Osteoblast (primary cell): ENCODE measurements around the gene KNL1. TPM values are rescaled to one million over a fixed set of nuclear protein-coding genes. Genes with fewer than 3 reads are reported as not detected.

Source experiments
- DNase-seq: peaks from one replicate; pipeline ENCODE4 v3.0.0; 2011; ENCODE audit warnings: low spot score, mixed read lengths; ENCODE audit not compliant: insufficient read length; ENCODE audit errors: missing footprints
- H2AFZ ChIP-seq: 2 replicates; pipeline ENCODE4 v1.6.0; 2011; ENCODE audit warnings: mild to moderate bottlenecking, low read length
- H3K27ac ChIP-seq: 2 replicates; pipeline ENCODE4 v1.5.1; 2011; ENCODE audit warnings: mild to moderate bottlenecking, low read depth, low read length, moderate library complexity
- H3K27me3 ChIP-seq: 2 replicates; pipeline ENCODE4 v1.6.0; 2012; ENCODE audit warnings: mild to moderate bottlenecking, control low read depth, inconsistent platforms, low read length, moderate library complexity; ENCODE audit not compliant: insufficient read depth
- H3K36me3 ChIP-seq: 2 replicates; pipeline ENCODE4 v1.5.1; 2011; ENCODE audit warnings: mild to moderate bottlenecking, low read length, control low read depth, moderate library complexity; ENCODE audit not compliant: insufficient read depth
- H3K4me1 ChIP-seq: 2 replicates; pipeline ENCODE4 v1.5.1; 2011; ENCODE audit warnings: mild to moderate bottlenecking, low read length, control low read depth, moderate library complexity; ENCODE audit not compliant: insufficient read depth
- H3K4me2 ChIP-seq: 2 replicates; pipeline ENCODE4 v1.6.0; 2011; ENCODE audit warnings: mild to moderate bottlenecking, low read length; ENCODE audit not compliant: insufficient read depth
- H3K4me3 ChIP-seq: fragments of 200-600 bp; sonication (generic); 3 replicates; pipeline ENCODE4 v1.5.1; 2012; ENCODE audit warnings: mild to moderate bottlenecking, low read length, inconsistent platforms; ENCODE audit not compliant: insufficient read depth
- H3K79me2 ChIP-seq: 2 replicates; pipeline ENCODE4 v1.6.0; 2012; ENCODE audit warnings: mild to moderate bottlenecking, low read length, control low read depth, inconsistent platforms; ENCODE audit not compliant: insufficient read depth
- H3K9me3 ChIP-seq: 2 replicates; pipeline ENCODE4 v1.5.1; 2011; ENCODE audit warnings: low read depth, low read length, control low read depth
- H4K20me1 ChIP-seq: 2 replicates; pipeline ENCODE4 v1.6.0; 2012; ENCODE audit warnings: mild to moderate bottlenecking, low read length, control low read depth; ENCODE audit not compliant: insufficient read depth
- total RNA-seq: library from RNA; depleted of rRNA; stranded (reverse); fragments of >200 nt; gene quantifications from 2 replicates; pipeline ENCODE4 v1.2.3, GENCODE V29; 2012
- TF ChIP-seq, protein P1 (sequence below): IDR thresholded peaks from 2 replicates; pipeline ENCODE4 v1.5.1; 2011; ENCODE audit warnings: mild to moderate bottlenecking, low read depth, low read length, moderate library complexity; ENCODE audit errors: extremely low read depth

The KNL1 gene
- total RNA-seq: 3.5 and 3.6 TPM in 2 replicates

DNA sequence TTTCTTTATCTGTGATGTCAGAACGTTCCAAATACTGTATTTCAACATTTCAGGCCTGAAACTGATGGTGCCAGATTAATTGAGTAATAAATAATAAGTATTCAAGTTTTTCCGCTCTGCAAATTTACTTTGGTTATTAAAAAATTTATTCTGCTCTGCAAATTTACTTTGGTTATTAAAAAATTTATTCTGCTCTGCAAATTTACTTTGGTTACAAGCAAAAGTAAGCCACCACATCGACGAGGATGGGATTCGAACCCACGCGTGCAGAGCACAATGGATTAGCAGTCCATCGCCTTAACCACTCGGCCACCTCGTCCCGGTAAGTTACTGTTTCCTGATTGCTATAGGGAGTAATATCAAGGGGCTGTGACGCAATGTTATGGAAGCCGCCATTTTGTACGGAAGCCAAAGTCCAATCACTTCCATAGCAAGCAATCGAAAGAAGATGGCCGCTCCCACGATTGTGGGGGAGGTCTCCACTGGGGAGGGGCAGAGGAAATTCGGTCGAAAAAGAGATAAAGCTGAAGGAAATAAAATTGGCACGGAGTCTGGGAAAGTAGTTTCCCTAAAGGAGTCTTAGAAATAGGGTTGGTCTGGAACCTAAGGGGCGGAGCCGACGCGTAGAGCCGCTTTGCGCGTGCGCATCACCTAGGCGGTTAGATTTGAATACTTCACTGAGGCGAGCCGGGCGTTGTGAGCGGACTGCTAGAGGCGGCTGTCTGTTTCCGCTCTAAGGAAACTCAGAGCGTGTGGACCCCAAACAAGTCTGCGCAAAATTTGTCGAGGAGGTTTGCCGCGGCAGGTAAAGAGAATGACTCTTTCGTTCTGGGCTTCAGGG lies at the start of gene KNL1:
TSS of gene KNL1 (plus strand) at position 662 of the 841 bp plus-strand sequence. CDS start 8,683 bp downstream, outside the sequence.
- DNase-seq: peak; percentile 91
- peak within 1 kb of the TSS; percentile 86 for H3K4me3 ChIP-seq
- peaks cover 9% of the 10 kb centered on the region for H3K4me1 ChIP-seq
- no peaks in the 10 kb centered on the region for H3K36me3 ChIP-seq
- no peaks in the 10 kb centered on the region for H3K27me3 ChIP-seq
- H2AFZ ChIP-seq: peak within 1 kb of the TSS; percentile 97
- H3K9me3 ChIP-seq: no peaks in the 10 kb centered on the region
- peak within 1 kb of the TSS; percentile 99 for H3K4me2 ChIP-seq
- H4K20me1 ChIP-seq: no peaks in the 10 kb centered on the region
- TF ChIP-seq, protein P1, sequence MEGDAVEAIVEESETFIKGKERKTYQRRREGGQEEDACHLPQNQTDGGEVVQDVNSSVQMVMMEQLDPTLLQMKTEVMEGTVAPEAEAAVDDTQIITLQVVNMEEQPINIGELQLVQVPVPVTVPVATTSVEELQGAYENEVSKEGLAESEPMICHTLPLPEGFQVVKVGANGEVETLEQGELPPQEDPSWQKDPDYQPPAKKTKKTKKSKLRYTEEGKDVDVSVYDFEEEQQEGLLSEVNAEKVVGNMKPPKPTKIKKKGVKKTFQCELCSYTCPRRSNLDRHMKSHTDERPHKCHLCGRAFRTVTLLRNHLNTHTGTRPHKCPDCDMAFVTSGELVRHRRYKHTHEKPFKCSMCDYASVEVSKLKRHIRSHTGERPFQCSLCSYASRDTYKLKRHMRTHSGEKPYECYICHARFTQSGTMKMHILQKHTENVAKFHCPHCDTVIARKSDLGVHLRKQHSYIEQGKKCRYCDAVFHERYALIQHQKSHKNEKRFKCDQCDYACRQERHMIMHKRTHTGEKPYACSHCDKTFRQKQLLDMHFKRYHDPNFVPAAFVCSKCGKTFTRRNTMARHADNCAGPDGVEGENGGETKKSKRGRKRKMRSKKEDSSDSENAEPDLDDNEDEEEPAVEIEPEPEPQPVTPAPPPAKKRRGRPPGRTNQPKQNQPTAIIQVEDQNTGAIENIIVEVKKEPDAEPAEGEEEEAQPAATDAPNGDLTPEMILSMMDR: no peak
- H3K79me2 ChIP-seq: peaks cover 40% of the 10 kb centered on the region
- H3K27ac ChIP-seq: peak within 1 kb of the TSS; percentile 96

DNA sequence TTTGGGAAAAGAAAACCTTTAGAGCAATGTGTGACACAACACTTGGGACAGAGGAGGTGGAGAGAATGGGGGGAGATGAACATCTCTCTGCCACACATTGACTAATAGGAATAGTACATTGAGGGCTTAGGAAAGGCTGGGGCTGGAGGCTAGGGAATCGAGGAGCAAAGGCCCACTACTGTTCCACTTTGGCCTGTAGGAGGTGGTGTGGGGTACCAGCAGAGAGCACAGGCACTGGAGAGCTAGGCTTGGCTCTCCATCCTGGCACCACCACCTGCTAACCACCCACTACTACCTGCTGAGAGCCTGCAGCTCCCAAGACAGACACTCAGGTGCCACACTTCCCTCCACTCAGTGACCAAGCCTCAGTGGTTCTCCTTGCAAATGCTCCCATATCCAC lies 48.6 kb upstream of the KNL1 start:
- H3K27ac ChIP-seq: no peak overlapping the region
- H3K27me3 ChIP-seq: no peaks in the 10 kb centered on the region
- H3K4me2 ChIP-seq: no peak overlapping the region
- no peaks in the 10 kb centered on the region for H3K4me1 ChIP-seq
- DNase-seq: no peak
- no peaks in the 10 kb centered on the region for H4K20me1 ChIP-seq
- no peaks in the 10 kb centered on the region for H3K79me2 ChIP-seq
- H3K36me3 ChIP-seq: peaks cover 9% of the 10 kb centered on the region
- TF ChIP-seq, protein P1: no peak
- no peak overlapping the region for H3K4me3 ChIP-seq
- H2AFZ ChIP-seq: no peak overlapping the region
- H3K9me3 ChIP-seq: no peaks in the 10 kb centered on the region

- no peak for DNase-seq
- no peak overlapping the region for H3K27ac ChIP-seq
- H3K9me3 ChIP-seq: no peaks in the 10 kb centered on the region
- H3K79me2 ChIP-seq: no peaks in the 10 kb centered on the region
- no peaks in the 10 kb centered on the region for H4K20me1 ChIP-seq
- H3K27me3 ChIP-seq: no peaks in the 10 kb centered on the region
- no peak overlapping the region for H2AFZ ChIP-seq
- no peak overlapping the region for H3K4me2 ChIP-seq
- H3K4me1 ChIP-seq: no peaks in the 10 kb centered on the region
- H3K4me3 ChIP-seq: no peak overlapping the region
- TF ChIP-seq, protein P1: no peak
- peaks cover 17% of the 10 kb centered on the region for H3K36me3 ChIP-seq
Observed at GRCh38 chr15:40548610-40549009, 45.4 kb upstream of the KNL1 start.

GRCh38 chr15:40549894-40550293 lies 44.2 kb upstream of the KNL1 start:
- H4K20me1 ChIP-seq: no peaks in the 10 kb centered on the region
- H3K36me3 ChIP-seq: peaks cover 21% of the 10 kb centered on the region
- H3K4me3 ChIP-seq: no peak overlapping the region
- TF ChIP-seq, protein P1: no peak
- H3K4me2 ChIP-seq: no peak overlapping the region
- no peaks in the 10 kb centered on the region for H3K4me1 ChIP-seq
- H3K79me2 ChIP-seq: no peaks in the 10 kb centered on the region
- no peak overlapping the region for H2AFZ ChIP-seq
- H3K27ac ChIP-seq: no peak overlapping the region
- no peaks in the 10 kb centered on the region for H3K27me3 ChIP-seq
- no peaks in the 10 kb centered on the region for H3K9me3 ChIP-seq
- DNase-seq: no peak
